RPMI8226 (cell line): Measurements from ENCODE around the gene TRIM56.
"Not testable (repeated sequence)": the region's sequence is repeated elsewhere in the genome, so short reads cannot be mapped to it uniquely, and the experiment has no call there.

ENCODE experiments used
- DNase-seq: peaks from one replicate; pipeline ENCODE4 v3.0.0-alpha.2; 2015

The TRIM56 gene

GRCh38 chr7:101085162-101085964 lies at the start of gene TRIM56:
Gene TRIM56 (plus strand): TSS chr7:101085481. CDS start chr7:101087313, 1,832 bp downstream.
- peak; percentile 96 for DNase-seq

- DNase-seq = no peak
These were observed 49.3 kb upstream of the TRIM56 start for GRCh38 chr7:101035941-101036340.

- DNase-seq = not testable (repeated sequence)
These were observed 44.0 kb upstream of the TRIM56 start for GRCh38 chr7:101041283-101041682.

GRCh38 chr7:101058355-101058754 lies 26.9 kb upstream of the TRIM56 start:
- DNase-seq = peak; percentile 77

- no peak for DNase-seq
These were observed 25.7 kb upstream of the TRIM56 start for GRCh38 chr7:101059620-101059942.

- no peak for DNase-seq
These were observed 24.3 kb upstream of the TRIM56 start for GRCh38 chr7:101060992-101061391.

- DNase-seq = not testable (repeated sequence)
These were observed 21.1 kb upstream of the TRIM56 start for GRCh38 chr7:101064176-101064550.

GRCh38 chr7:101065162-101065561 lies 20.1 kb upstream of the TRIM56 start:
- not testable (repeated sequence) for DNase-seq

- no peak for DNase-seq
These were observed 19.0 kb upstream of the TRIM56 start for GRCh38 chr7:101066141-101066832.

- no peak for DNase-seq
These were observed 18.5 kb upstream of the TRIM56 start for GRCh38 chr7:101066833-101067177.

GRCh38 chr7:101068401-101068800 lies 16.9 kb upstream of the TRIM56 start:
- no peak for DNase-seq

- DNase-seq = not testable (repeated sequence)
These were observed 13.7 kb upstream of the TRIM56 start for GRCh38 chr7:101071362-101072104.

- no peak for DNase-seq
These were observed 9.6 kb upstream of the TRIM56 start for GRCh38 chr7:101075646-101076045.

- DNase-seq = not testable (repeated sequence)
These were observed 9.1 kb upstream of the TRIM56 start for GRCh38 chr7:101076183-101076582.

GRCh38 chr7:101077303-101078086 lies 7.8 kb upstream of the TRIM56 start:
- DNase-seq = peak; percentile 89

- no peak for DNase-seq
These were observed 3.8 kb upstream of the TRIM56 start for GRCh38 chr7:101081432-101081831.

- no peak for DNase-seq
These were observed 468 bp upstream of the TRIM56 start for GRCh38 chr7:101084865-101085161.

- no peak for DNase-seq
These were observed 2.2 kb downstream of the TRIM56 start for GRCh38 chr7:101087334-101088068.

- no peak for DNase-seq
These were observed 2.8 kb downstream of the TRIM56 start for GRCh38 chr7:101088069-101088425.

GRCh38 chr7:101088858-101089529 lies 3.7 kb downstream of the TRIM56 start:
- no peak for DNase-seq

- no peak for DNase-seq
These were observed 4.6 kb downstream of the TRIM56 start for GRCh38 chr7:101089876-101090275.
